ENCODE results near the gene INO80C. TPM values are rescaled to one million over a fixed set of nuclear protein-coding genes. Genes with fewer than 3 reads are reported as not detected.
"Not testable (repeated sequence)": the region's sequence is repeated elsewhere in the genome, so short reads cannot be mapped to it uniquely, and the experiment has no call there.

The INO80C gene
- polyA plus RNA-seq, 12 donors, result 16.9 to 33.2 (median 27.0) TPM; not detected in 1

DNA sequence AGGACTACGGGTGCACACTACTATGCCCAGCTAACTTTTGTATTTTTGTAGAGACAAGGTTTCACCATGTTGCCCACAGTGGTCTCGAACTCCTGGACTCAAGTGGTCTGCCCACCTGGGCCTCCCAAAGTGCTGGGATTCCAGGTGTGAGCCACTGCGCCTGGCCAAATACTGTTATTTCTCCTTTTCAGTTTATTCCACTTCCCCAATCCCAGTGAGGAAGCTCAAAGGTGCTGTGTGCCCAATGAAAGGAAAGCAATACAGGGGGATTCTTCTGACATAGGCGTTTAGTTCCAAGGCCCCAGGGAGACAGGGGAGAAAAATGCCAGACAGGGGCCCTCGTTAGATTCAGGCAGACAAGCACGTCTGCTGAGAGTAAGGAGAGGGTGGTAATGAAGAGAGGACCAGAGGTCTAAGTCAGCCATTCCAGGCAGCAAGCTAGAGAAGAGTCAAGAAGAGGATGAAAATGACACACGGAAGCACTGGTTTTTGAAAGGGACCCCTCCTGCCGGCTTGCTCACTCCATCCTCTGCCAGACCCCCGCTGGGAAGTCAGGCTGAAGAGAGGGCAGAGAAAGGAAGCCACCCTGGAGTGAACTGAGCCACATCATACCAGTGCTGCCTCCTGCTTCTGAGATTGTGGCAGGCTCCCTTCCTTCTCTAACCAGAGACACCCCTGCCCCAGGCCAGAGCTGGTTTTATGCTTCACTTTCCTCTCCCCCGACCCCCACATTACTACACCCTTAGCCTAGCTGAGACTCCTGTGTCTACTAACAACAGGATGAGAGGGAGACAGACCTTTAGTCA lies 6.7 kb downstream of the INO80C start:
- no peak for DNase-seq

DNA sequence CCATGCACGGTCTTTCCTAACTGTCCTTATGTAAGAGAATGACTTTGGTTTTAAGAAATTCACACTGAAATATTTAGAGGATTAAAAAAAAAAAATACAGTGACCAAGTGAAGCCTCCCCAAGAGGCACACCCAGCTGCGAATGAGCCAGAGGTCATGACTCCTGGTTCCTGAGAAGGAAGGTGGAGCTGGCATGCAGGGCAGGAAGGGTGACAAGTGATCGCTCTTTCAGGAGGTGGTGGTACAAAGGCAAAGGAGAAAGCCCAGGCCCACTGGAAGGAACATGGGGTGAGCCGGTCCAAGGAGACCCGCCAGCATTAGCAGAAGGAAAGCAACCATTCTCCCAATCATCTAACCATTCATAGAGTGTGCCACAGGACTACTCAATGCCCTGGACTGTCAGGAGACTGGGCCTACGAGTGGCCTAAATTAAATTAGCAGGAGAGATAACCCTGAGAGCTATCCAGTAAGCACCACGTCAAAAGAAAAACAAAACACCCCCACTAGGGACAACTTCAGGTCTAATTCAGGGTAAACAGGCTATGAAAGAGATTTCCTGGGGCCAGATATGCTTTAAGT lies 7.8 kb downstream of the INO80C start:
- DNase-seq, result no peak

DNA sequence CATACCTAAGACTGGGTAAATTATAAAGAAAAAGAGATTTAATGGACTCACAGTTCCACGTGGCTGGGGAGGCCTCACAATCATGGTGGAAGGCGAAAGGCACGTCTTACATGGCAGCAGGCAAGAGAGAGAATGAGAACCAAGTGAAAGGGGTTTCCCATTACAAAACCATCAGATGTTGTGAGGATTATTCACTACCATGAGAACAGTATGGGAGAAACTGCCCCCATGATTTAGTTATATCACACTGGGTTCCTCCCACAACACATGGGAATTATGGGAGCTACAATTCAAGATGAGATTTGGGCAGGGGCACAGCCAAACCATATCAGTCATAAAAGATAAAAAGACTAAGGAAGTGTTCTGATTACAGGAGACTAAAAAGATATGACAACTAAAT lies 8.5 kb downstream of the INO80C start:
- not testable (repeated sequence) for DNase-seq

DNA sequence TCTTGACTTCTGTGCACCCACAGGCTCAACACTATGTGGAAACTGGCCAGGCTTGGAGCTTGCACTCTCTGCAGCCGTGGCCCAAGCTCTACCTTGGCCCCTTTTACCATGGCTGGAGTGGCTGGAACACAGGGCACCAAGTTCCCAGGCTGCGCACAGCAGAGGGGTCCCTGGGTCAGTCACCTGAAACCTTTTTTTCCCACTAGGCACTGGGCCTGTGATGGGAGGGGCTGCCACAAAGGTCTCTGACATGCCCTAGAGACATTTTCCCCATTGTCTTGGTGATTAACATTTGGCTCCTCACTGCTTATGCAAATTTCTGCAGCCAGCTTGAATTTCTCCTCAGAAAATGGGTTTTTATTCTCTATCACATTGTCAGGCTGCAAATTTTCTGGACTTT lies 9.4 kb downstream of the INO80C start:
- not testable (repeated sequence) for DNase-seq

DNA sequence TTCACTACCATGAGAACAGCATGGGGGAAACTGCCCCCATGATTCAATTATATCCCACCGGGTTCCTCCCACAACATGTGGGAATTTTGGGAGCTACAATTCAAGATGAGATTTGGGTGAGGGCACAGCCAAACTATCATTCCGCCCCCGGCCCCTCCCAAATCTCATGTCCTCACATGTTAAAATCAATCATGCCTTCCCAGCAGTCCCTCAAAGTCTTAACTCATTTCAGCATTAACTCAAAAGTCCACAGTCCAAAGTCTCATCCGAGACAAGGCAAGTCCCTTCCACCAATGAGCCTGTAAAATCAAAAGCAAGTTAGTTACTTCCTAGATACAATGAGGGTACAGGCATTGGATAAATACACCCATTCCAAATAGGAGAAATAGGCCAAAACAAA lies 10.2 kb downstream of the INO80C start:
- DNase-seq, result not testable (repeated sequence)

DNA sequence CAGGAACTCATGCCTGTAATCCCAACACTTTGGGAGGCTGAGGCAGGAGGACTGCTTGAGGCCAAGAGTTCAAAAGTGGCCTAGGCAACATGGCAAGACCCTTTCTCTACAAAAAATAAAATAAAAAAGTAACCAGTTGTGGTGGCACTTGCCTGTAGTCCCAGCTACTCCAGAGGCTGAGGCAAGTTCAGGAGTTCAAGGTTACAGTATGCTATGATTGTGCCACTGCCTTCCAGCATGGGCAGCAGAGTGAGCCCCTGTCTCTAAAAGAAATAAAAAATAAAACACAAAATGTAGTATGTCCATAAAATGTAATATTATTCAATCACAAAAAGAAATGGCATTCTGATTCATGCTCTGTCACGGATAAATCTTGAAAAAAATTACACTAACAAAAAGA lies 11.9 kb downstream of the INO80C start:
- no peak for DNase-seq

DNA sequence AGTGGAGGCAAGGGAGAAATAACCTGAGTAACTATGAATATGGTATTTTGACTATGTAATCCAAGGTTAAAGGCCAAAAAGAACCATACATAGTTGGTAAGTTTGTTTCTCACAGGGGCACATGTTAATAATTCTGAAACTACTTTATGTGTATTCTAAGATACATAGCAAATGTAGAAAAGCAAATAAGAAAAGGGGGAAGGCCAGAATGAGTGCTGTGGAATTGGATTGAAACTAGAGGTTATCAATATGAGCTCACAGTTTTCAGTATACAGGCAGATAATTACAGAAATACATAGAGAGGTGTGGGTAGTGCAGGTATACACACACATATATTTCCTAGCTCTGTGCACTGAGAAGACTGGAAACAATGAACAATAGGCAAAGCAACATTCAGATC lies 13.7 kb downstream of the INO80C start:
- DNase-seq, result no peak

DNA sequence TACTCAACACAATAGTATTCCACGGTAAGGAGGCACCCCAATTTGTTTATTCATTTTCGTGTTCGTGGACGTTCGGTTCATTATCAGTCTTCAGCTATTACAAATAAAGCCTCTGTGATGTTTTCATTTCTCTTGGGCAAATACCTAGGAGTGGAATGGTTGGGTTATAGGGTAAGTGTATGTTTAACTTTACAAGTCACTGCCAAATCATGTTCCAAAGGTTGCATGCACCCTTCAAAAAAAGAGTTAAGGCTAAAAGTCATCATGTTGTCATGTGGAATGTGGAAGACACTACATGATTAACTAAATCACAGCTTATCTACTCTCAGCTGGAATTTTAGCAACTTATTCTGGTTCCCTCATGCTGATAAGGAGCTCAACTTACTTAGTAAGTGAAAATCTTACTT lies 15.8 kb downstream of the INO80C start:
- DNase-seq, result no peak

DNA sequence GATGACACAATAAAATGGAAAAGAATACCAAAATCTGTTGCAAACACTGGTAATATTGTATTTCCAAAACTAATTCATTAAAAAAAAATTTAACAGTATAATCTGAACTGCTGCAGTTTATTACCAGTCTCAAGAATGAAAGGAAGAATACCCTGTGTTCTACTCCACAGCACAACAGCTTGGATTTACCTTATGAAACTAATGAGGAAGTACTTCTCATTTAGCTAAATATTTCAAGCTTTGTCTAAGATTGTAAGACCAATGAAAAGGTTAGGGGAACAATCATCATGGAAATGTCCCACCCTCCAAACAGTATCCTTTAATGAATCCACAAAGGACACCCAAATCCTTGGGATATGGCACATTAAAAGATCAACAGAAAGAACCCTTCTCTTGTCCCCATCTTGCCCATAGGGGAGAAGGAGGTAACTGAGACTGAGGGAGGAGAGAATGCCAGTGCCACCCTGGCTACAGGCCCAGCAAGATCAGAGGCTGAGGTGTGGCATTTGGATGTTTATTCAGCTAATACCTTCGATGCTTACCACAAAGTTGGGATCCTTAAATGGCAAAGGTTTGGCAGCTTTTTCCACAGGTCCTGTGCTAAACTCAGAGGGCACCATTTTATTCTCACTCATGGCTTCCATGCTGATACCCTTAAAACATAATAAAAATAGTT lies 17.7 kb downstream of the INO80C start:
- DNase-seq, result no peak

DNA sequence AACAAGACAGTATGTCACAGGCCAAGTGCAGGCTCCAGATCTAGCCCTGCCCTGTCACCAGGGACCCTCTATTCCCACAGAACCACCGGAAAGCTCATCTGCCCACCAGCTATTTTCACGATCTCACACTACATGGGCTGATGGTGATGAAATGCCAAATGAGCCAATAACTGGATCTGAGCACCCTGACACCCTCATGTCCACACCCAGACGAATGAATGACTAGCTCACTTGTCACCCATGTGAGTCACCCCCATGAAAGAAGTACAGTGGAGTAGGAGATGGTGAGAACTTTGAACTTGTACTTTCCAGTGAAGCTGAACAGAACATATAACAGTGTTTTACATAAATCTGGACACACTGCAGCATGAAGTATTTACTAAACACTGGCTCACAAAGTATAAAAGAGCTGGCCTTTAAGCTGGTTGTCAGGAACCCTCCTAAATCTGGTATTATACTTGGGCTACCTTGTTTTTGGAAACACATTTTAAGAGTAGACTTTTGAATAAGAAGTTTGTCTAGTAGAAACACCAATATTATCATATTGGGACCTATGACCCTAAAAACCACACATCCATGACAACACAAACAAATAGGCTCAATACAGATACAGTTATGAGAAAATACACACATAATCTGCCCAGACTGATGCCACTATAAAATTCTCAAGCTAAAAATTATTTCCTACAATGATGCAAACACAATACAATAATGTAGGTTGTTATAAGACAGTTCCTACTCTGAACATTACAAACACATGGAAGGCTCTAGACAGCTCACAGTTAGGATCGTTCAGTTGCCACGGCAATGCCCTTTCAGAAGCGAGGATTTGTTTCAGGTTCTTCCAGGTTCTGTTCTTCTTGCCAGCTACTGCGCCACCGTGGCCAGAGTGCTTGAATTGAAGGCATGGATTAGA lies 19.0 kb downstream of the INO80C start:
- no peak for DNase-seq

DNA sequence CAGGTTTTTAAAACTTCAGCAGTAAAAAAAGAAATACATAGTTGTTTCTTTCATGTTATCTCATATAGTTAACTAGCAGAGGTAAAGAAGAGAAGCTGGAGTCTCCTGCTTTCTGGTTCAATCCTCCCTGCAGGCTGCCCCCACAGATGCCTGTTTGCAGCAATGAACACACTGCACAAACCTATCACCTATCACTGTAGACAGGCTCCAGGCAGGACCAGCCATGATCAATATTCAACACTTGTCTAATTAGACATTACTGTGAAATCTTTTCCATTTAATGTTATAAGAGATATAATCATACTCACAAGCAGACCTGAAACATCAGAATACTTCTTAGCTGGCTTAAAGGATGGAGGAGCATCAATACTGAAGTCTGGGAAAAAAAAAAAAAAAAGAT lies 19.8 kb downstream of the INO80C start:
- no peak for DNase-seq

DNA sequence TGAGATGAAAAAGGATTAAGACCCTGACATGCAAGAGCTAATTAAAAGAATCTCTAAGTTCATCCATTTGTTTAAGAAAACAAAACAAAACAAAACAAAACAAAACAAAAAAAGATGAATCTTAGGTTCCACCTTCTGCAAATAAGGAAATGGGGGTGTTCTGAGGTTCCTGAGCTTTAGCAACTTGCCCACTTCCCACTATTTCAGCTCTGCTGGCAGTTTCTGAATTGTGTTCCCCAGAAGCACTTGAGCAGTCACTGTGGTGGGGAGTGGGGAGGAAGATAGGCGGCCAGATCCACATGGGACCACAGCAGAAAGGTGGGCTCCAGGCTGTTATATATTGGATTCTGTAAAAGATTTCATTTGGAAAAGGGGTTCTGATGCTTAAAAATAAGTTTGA lies 20.3 kb downstream of the INO80C start:
- DNase-seq, result no peak

DNA sequence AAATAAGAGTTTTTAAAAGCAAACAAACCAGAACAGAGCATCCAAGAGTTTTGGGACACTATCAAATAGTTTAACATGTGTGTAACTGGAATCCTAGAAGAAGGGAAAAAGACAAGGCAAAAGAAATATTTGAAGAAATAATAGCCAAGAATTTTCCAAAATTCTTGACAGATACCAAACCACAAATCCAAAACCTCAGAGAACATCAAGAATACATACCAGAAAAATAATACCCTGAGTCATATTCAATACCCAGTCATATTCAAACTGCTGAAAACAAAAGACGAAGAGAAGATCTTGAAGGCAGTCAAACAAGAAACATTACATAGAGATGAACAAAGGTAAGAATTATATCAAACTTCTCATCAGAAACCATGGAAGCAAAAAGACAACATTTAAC lies 22.9 kb downstream of the INO80C start:
- no peak for DNase-seq

DNA sequence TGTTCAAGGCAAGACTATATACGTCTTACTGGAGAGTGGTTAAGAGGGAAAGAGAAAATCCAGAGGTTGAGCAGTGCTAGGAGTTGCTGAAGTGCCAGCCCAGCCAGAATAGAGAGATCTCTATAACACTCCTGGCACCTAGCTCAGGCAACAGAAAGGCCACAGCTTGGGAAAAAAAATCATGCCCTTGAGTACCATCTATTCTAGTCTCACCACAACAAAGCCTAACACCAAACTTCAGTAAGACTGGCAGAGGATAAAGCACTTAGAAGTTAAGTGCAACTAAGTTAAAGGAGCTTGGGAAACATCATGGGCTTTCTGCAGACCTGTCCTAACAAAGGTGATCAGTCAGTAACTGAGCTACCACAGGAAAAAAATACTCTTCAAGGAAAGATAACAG lies 24.2 kb downstream of the INO80C start:
- DNase-seq, result no peak

DNA sequence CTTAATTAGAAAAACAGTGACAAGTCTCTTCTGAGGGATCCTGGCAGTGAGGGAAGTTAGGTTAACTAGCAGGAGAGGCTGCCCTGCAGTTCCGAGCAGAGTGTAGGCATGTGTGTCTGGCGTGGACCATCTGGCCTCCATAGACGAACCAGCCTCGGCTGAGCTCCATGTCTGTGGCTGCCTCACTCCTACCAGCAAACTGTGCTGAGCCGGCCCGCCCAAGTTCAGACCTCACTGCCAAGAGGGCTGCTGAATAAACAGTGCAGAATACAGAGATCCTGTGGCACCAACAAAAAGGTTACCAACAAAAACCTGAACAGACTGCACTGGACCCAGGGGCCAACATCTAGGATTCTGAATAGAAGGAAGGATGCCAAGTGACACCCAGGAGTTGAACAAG lies 27.3 kb downstream of the INO80C start:
- no peak for DNase-seq

DNA sequence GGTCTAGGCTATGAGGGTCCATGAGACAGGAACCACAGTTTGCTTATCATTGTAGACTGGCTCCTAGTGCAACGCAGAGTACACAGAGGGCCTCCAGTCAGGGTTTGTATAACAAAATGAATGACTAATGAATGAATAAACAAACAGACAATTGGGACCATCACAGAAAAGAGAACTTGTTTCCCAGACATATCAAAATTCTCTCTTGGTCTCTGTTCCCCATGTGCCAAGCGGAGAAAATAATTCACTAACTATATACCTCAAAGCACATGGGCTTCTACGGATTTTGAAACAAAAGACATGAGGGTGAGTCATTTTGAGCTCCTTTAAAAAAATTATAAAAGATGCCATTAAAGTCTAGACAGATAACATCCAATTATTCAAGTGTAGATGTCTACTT lies 28.0 kb downstream of the INO80C start:
- DNase-seq, result no peak

DNA sequence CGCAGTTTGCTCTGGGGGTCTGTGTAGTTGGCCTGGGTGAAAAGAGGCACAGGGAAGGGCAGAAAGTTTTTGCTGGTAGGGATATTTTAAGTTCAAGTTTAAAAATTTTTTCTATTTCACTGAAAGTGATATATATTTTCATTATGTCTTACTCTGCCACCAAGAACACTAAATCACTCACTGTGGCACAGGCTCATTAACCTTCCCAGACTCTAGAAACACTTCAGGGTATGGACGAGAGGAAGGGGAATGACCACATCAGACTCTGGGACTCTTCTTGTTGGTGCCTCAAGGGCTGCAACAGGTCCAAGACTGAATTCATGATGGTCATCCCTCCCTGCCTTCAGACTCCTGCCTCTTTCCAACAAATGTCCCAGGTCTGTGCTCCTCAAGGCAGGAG lies 29.0 kb downstream of the INO80C start:
- DNase-seq, result no peak

DNA sequence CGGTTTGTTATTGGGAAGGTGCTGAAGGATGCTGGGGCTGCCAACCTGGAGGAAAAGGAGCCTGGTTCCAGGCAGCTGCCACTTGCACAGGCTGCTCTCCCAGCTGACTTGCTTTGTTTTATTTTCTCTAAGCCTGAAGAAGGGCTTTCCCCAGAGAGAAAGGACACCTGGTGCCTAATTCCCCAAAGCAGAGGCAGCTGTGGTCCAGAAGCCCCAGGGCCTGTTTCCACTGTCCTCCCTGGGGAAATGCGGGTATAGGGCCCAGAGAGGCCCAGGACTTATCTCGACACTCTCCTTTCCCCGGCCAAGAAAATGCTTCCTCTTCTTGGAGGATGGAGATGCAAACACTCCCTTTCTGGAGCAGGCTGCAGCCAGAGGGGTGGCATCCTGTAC lies 30.1 kb downstream of the INO80C start:
- no peak for DNase-seq

DNA sequence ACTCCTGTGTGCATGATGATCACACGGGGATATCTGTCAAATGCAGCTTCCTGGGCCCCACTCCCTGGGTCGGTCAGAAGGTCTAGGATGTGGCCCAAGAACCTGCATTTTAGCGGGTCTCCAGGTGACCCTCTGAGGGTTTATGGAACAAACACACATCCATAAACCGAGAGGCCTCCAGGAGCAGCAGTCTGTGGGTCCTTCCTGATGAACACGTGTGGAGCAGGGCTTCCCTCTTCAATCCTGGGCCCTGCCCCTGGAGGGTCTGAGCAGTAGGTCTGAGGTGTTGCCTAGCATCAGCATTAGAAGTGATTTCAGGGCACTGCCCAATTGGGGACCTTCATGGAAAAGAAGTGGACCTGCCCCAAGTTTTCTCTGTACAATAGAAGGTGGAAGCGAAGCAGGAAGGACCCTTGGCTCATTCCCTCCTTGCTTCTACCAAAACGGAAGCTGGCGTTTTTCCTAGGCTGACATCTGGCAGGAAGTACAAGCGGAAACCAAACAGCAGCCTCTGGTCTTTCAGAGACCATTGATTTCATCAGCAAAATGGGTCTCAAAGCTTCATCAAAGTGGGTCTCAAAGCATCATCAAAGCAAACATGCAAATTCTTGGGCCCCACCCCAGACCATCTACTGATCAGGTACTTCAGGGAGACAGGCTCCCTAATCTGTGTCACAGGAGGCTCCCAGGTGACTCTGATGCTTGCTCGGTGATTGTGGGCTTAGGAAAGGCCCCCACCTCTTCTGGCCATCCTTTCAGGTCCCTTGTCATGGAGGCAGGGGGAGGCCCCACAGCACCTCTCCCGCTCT lies 30.7 kb downstream of the INO80C start:
- peak; percentile 40 for DNase-seq

DNA sequence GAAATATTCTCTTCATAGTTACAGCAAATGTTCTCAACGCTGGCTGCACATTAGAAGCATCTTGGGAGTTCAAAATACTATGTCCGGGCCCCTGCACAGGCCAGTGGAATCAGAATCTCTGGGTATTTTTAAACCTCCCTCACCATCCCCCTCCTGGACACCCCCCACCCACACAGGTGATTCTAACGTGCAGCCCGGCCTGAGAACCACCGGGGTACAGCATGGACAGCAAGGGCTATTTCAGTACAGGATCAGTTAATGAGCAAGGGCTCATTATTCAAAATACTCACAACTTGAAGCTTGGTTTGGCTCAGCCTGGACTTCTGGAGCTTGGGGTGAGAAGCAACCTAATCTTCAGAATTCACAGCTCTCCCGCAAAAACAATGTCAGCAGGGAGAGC lies 31.4 kb downstream of the INO80C start:
- DNase-seq, result no peak

DNA sequence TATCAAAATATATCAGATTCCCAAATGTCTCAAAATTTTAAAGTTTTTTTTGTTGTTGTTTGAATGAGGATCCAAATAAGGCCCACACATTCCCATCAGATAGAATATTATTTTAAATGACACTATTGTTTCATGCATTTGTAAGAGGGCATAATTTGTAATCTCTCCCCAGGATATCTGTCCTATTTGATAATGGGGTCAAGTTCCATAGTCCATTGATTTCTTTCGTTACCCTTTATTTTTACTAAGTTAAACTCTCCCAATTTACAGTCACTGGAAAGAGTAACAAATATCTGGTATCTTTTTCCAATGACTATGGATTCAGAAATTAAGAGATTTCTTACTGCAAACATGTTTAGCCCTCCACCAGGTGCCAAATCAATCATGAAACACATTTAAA lies 32.4 kb downstream of the INO80C start:
- no peak for DNase-seq

Measured in muscle of arm (tissue), 12 donors.